Body of pancreas (tissue), 4 donors: ENCODE measurements around the gene ZBTB4. TPM values are rescaled to one million over a fixed set of nuclear protein-coding genes. Genes with fewer than 3 reads are reported as not detected.

Experiments
- ATAC-seq: fragments of 150-250 bp; one replicate; pipeline ENCODE4 v1.9.1; 2016
- DNase-seq, 4 donors: peaks; one replicate each; pipeline ENCODE4 v3.0.0-alpha.2; 2019
- H3K27ac ChIP-seq, 4 donors: fragments of 200-600 bp; sonication (generic); 1 replicate in 3 of 4; 2 replicates in 1 of 4; pipeline versions ENCODE4 v1.5.1 to v1.6.1; 2016 to 2019; ENCODE audit warnings: mild to moderate bottlenecking in 1 of 4, mixed read lengths in 1 of 4, moderate library complexity in 1 of 4
- H3K27me3 ChIP-seq, 2 donors: fragments of 200-600 bp; sonication (generic); one replicate each; pipeline ENCODE4 v1.6.0; 2016; ENCODE audit warnings: mild to moderate bottlenecking in 1 of 2
- H3K36me3 ChIP-seq, 2 donors: fragments of 200-600 bp; sonication (generic); replicated peaks in 1 of 2; 2 replicates each; pipeline ENCODE4 v1.5.1; 2016; ENCODE audit warnings: low read depth in 2 of 2; ENCODE audit not compliant: insufficient read depth in 1 of 2
- H3K4me1 ChIP-seq: fragments of 200-600 bp; sonication (generic); one replicate; pipeline ENCODE4 v1.6.0; 2016
- H3K4me3 ChIP-seq, 2 donors: fragments of 200-600 bp; sonication (generic); 1 replicate in 1 of 2; 2 replicates in 1 of 2; pipeline ENCODE4 v1.5.1; 2016 to 2019
- H3K9me3 ChIP-seq, 3 donors: fragments of 200-600 bp; sonication (generic); 1 replicate in 2 of 3; 2 replicates in 1 of 3; pipeline ENCODE4 v1.5.1; 2016
- POLR2A ChIP-seq, 3 donors: fragments of 450-650 bp; IDR thresholded peaks; one replicate each; pipeline ENCODE4 v1.6.1; 2016; ENCODE audit warnings: antibody characterized with exemption in 3 of 3, mild to moderate bottlenecking in 2 of 3
- WGBS, 2 donors: methylation state at CpG; one replicate each; pipeline ENCODE4 v1.1.5; 2017; 5-methylcytosine and 5-hydroxymethylcytosine counted together
- intact Hi-C: fragments of 100-400 bp; cut with DNase I; formaldehyde crosslinking; loops from one replicate; pipeline ENCODE4 v1.15.1; 2023
- total RNA-seq, 2 donors: library from RNA; depleted of rRNA; stranded (reverse); fragments of >200 nt; gene quantifications; one replicate each; pipeline ENCODE4 v1.1.0, GENCODE V29; 2016
- TF ChIP-seq, protein P1 (sequence below), 7 experiments: fragments of 450-650 bp in 4 of 7; fragments of 200-600 bp in 3 of 7; sonication (generic) in 3 of 7; IDR thresholded peaks; one replicate each; pipeline ENCODE4 v1.5.1; 2016 to 2019; ENCODE audit warnings: antibody characterized with exemption in 7 of 7

ZBTB4 gene
- total RNA-seq, 2 donors from 2014 or later = 30.9 to 38.2 TPM

DNA sequence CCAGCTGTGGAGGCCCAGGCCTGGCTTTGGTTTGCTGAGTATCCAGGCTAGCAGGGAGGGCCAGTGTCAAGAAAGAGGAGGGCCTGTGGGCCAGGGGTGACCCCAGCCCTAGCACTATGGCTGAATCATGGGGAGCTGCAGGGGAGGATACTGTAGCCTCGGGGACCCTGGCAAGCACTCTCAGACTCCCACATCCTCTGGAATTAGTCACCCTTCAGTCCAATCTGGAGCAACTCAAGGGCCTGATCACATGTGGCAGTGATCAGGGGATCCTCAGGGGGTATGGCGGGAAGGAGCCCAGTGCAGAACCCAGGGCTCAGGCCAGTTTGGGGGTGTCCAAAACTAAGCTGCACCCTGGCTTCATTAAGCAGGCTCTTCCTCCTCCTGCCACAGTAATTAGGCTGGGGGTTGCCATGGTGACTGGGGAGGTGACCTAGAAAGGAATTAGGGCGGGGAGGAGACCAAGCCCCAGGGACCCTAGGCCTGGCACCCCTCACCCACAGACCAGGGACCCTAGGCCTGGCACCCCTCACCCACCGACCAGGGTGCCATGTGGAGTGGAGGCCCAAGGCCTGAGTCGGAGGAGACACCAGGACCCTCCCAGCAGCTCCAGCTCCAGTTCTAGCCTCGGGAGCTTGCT is 66.0 kb downstream of the ZBTB4 start:
- intact Hi-C loops = no loop called here
- Histone ChIP-seq H3K36me3 (no peaks in the 10 kb centered on the region), H3K9me3 (no peaks in the 10 kb centered on the region), H3K4me3 (no peak overlapping the region), H3K27me3 (no peaks in the 10 kb centered on the region), H3K27ac (no peak overlapping the region), H3K4me1 (no peaks in the 10 kb centered on the region)
- no peak for TF ChIP-seq POLR2A (IDR thresholded peaks at IDR 0.05)
- TF ChIP-seq, protein P1, sequence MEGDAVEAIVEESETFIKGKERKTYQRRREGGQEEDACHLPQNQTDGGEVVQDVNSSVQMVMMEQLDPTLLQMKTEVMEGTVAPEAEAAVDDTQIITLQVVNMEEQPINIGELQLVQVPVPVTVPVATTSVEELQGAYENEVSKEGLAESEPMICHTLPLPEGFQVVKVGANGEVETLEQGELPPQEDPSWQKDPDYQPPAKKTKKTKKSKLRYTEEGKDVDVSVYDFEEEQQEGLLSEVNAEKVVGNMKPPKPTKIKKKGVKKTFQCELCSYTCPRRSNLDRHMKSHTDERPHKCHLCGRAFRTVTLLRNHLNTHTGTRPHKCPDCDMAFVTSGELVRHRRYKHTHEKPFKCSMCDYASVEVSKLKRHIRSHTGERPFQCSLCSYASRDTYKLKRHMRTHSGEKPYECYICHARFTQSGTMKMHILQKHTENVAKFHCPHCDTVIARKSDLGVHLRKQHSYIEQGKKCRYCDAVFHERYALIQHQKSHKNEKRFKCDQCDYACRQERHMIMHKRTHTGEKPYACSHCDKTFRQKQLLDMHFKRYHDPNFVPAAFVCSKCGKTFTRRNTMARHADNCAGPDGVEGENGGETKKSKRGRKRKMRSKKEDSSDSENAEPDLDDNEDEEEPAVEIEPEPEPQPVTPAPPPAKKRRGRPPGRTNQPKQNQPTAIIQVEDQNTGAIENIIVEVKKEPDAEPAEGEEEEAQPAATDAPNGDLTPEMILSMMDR (IDR thresholded peaks at IDR 0.05) = no peak
- WGBS, 2 donors = 69 to 77% methylated on average over 2 to 6 of the region's 6 CpGs
- no peak for ATAC-seq
- no peak for DNase-seq

DNA sequence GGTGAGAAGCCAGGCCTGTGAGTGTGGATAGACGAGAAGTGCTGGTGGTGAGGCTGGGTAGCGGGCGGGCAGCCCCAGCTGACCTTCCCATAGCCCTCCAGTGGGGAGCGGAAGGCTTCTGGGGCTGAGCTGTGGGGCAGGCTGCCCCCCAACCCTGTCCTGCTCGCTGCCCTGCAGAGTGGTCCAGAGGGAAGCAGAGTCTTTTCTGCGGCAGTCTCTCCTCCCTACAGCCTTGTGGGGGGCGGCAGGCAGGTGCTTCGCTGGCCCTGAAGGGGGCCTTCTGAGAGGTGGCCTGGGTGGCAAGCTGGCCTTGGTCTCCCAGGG is 68.0 kb downstream of the ZBTB4 start:
- Histone ChIP-seq H3K27ac (no peak overlapping the region), H3K27me3 (no peaks in the 10 kb centered on the region), H3K9me3 (no peaks in the 10 kb centered on the region), H3K4me1 (no peaks in the 10 kb centered on the region), H3K36me3 (no peaks in the 10 kb centered on the region), H3K4me3 (no peak overlapping the region)
- ATAC-seq = no peak
- TF ChIP-seq, protein P1 (IDR thresholded peaks at IDR 0.05) = no peak
- TF ChIP-seq POLR2A (IDR thresholded peaks at IDR 0.05) = no peak
- 79 to 90% methylated on average over 7 of the region's 8 CpGs for WGBS, 2 donors
- intact Hi-C loops = no loop called here
- no peak for DNase-seq

DNA sequence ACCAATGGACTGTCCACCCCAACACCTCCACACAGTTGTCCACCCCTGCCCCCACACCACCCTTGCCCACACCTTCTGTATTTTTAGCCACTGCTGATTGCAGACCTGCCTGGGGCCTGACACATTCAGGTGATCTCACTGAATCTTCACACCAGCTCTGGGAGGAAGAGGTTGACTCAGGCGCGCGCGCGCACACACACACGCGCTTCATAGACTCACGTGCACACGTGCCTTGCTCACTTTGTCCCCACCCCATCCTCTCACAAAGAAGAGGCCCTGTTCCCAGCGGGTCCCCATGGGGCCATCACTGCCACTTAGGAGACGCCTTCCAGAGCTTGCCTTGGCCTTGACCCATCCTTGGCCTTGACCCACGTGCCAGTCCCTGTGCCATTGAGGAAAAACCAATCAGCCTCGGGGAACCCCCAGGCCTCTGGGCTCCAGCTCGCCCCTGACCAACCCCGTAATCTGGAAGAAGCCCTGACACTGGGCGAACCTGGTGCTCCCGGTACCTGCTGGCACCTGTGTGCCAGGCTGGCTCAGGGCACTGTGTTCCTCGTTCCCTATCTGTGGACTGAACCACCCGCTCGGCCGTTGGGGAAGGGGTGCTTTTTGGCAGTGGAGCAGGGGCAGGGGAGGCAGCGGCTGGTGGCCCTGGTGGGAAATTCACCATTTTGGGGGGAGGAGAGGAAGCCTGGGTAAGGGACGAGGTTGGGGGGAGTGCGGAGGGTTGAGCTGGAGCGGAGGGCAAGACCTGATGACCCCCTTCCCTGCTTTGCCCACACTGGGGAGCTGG is 68.6 kb downstream of the ZBTB4 start:
- no peak overlapping the region for H3K4me3 ChIP-seq
- 79 to 81% methylated on average over 17 to 25 of the region's 25 CpGs for WGBS, 2 donors
- DNase-seq (no peak), ATAC-seq (no peak)
- intact Hi-C loops = no loop called here
- H3K9me3 ChIP-seq = no peaks in the 10 kb centered on the region
- no peaks in the 10 kb centered on the region for H3K36me3 ChIP-seq
- H3K27me3 ChIP-seq = no peaks in the 10 kb centered on the region
- no peaks in the 10 kb centered on the region for H3K4me1 ChIP-seq
- H3K27ac ChIP-seq = no peak overlapping the region
- TF ChIP-seq, protein P1 (IDR thresholded peaks at IDR 0.05) = no peak
- TF ChIP-seq POLR2A (IDR thresholded peaks at IDR 0.05) = no peak

DNA sequence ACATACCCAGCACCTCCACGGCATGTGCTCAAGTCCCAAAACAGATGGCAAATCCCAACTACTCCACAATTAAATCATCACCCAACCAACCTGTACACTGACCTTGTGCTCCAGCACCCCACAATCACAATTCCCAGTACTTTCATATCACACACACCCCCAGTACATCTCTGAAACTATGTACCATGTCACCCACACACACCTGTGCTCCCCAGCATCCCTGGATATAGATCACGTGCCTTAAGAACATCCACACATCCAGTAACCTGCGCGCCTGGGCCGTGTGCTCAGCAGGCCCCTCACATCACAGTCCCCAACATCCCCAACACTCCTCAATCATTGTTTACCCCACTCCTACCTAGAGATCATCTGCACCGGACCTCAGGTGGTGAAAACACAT is 69.7 kb downstream of the ZBTB4 start:
- no peak for ATAC-seq
- intact Hi-C loops = no loop called here
- Histone ChIP-seq H3K27ac (no peak overlapping the region), H3K36me3 (no peaks in the 10 kb centered on the region), H3K4me1 (peaks cover 9% of the 10 kb centered on the region), H3K4me3 (no peak overlapping the region), H3K27me3 (no peaks in the 10 kb centered on the region), H3K9me3 (no peaks in the 10 kb centered on the region)
- 79 to 86% methylated on average over 6 of the region's 6 CpGs for WGBS, 2 donors
- TF ChIP-seq, protein P1 (IDR thresholded peaks at IDR 0.05) = no peak
- no peak for TF ChIP-seq POLR2A (IDR thresholded peaks at IDR 0.05)
- no peak for DNase-seq

Other genes starting within 250 kb of the ZBTB4 start
- gene DVL2, start 245.1 kb downstream of the ZBTB4 start, total RNA-seq = 10 to 100 TPM; 19.5 to 41.5 TPM
- gene PHF23, start 240.2 kb downstream of the ZBTB4 start, total RNA-seq = 10 to 100 TPM; 11.9 to 15.8 TPM
- gene GABARAP, start 237.2 kb downstream of the ZBTB4 start, total RNA-seq = 100 to 1,000 TPM; 145 to 482 TPM
- 10 to 100 TPM; 33.5 to 44.8 TPM for gene CTDNEP1, start 227.9 kb downstream of the ZBTB4 start, total RNA-seq
- gene ELP5, start 227.4 kb downstream of the ZBTB4 start, total RNA-seq = 10 to 100 TPM; 10.2 to 16.3 TPM
- 10 to 100 TPM; 72.9 to 92.3 TPM for gene CLDN7, start 217.2 kb downstream of the ZBTB4 start, total RNA-seq
- gene SLC2A4, start 197.9 kb downstream of the ZBTB4 start, total RNA-seq = 10 to 100 TPM in 1 of 2 donors, 1 to 10 TPM in 1; 1.3 to 10.5 TPM
- gene YBX2, start 185.0 kb downstream of the ZBTB4 start, total RNA-seq = 1 to 10 TPM in 1 of 2 donors, under 1 TPM in 1; 0.26 to 1.3 TPM
- 100 to 1,000 TPM in 1 of 2 donors, 10 to 100 TPM in 1; 97.0 to 134 TPM for gene EIF5A, start 172.0 kb downstream of the ZBTB4 start, total RNA-seq
- 10 to 100 TPM; 71.9 to 75.8 TPM for gene GPS2, start 164.3 kb downstream of the ZBTB4 start, total RNA-seq
- 10 to 100 TPM; 28.8 to 41.2 TPM for gene NEURL4, start 150.3 kb downstream of the ZBTB4 start, total RNA-seq
- 1 to 10 TPM in 1 of 2 donors, under 1 TPM in 1; 0.99 to 2.1 TPM for gene ACAP1, start 143.1 kb downstream of the ZBTB4 start, total RNA-seq
- 1 to 10 TPM; 2.6 to 5.6 TPM for gene KCTD11, start 127.5 kb downstream of the ZBTB4 start, total RNA-seq
- not detected for gene TMEM95, start 124.5 kb downstream of the ZBTB4 start, total RNA-seq
- gene TNK1, start 98.5 kb downstream of the ZBTB4 start, total RNA-seq = 10 to 100 TPM; 12.7 to 15.8 TPM
- 10 to 100 TPM; 13.2 to 15.8 TPM for gene PLSCR3, start 85.1 kb downstream of the ZBTB4 start, total RNA-seq
- gene TMEM256, start 75.5 kb downstream of the ZBTB4 start, total RNA-seq = 10 to 100 TPM; 14.5 to 21.8 TPM
- 1 to 10 TPM; 5.2 to 6.3 TPM for gene NLGN2, start 71.8 kb downstream of the ZBTB4 start, total RNA-seq
- gene SPEM1, start 59.3 kb downstream of the ZBTB4 start, total RNA-seq = not detected
- gene SPEM2, start 54.0 kb downstream of the ZBTB4 start, total RNA-seq = not detected
- gene SPEM3, start 50.8 kb downstream of the ZBTB4 start, total RNA-seq = not detected
- gene TMEM102, start 44.2 kb downstream of the ZBTB4 start, total RNA-seq = 1 to 10 TPM; 3.6 to 9.6 TPM
- gene FGF11, start 40.1 kb downstream of the ZBTB4 start, total RNA-seq = 1 to 10 TPM in 1 of 2 donors, not detected in 1; 2.1 TPM
- gene CHRNB1, start 34.6 kb downstream of the ZBTB4 start, total RNA-seq = 1 to 10 TPM; 2.6 to 8.8 TPM
- gene SLC35G6, start 1.8 kb upstream of the ZBTB4 start, total RNA-seq = not detected
- gene POLR2A, start 4.7 kb upstream of the ZBTB4 start, total RNA-seq = 100 to 1,000 TPM in 1 of 2 donors, 10 to 100 TPM in 1; 36.3 to 124 TPM
- 10 to 100 TPM; 32.2 to 48.8 TPM for gene TNFSF12, start 69.4 kb upstream of the ZBTB4 start, total RNA-seq
- 10 to 100 TPM; 11.9 to 18.8 TPM for gene TNFSF13, start 79.1 kb upstream of the ZBTB4 start, total RNA-seq
- gene SENP3, start 82.3 kb upstream of the ZBTB4 start, total RNA-seq = 10 to 100 TPM; 25.7 to 28.0 TPM
- 10 to 100 TPM in 1 of 2 donors, 1 to 10 TPM in 1; 4.3 to 14.8 TPM for gene CD68, start 100.0 kb upstream of the ZBTB4 start, total RNA-seq
- 10 to 100 TPM; 27.0 to 37.6 TPM for gene MPDU1, start 104.2 kb upstream of the ZBTB4 start, total RNA-seq
- not detected for gene SOX15, start 110.5 kb upstream of the ZBTB4 start, total RNA-seq
- 10 to 100 TPM; 10.2 to 10.9 TPM for gene FXR2, start 135.3 kb upstream of the ZBTB4 start, total RNA-seq
- gene SAT2, start 148.2 kb upstream of the ZBTB4 start, total RNA-seq = 100 to 1,000 TPM in 1 of 2 donors, 10 to 100 TPM in 1; 59.9 to 148 TPM
- not detected for gene SHBG, start 150.5 kb upstream of the ZBTB4 start, total RNA-seq
- gene ATP1B2, start 171.3 kb upstream of the ZBTB4 start, total RNA-seq = 1 to 10 TPM in 1 of 2 donors, under 1 TPM in 1; 0.78 to 1.3 TPM
- gene TP53, start 207.9 kb upstream of the ZBTB4 start, total RNA-seq = 10 to 100 TPM; 12.2 TPM
- 1 to 10 TPM; 3.4 to 5.6 TPM for gene WRAP53, start 208.8 kb upstream of the ZBTB4 start, total RNA-seq
- under 1 TPM; 0.33 to 0.78 TPM for gene EFNB3, start 225.6 kb upstream of the ZBTB4 start, total RNA-seq
- gene DNAH2, start 238.1 kb upstream of the ZBTB4 start, total RNA-seq = under 1 TPM; 0.26 to 0.66 TPM